Activated gamma-delta T cell treated with Interleukin-2 at 50 U/mL for 16 hours (primary cell): ENCODE data around the gene RAB7A.
A peak's percentile ranks its signal among the peaks of the same experiment; 100 is the strongest.

Experiments
- DNase-seq: peaks from one replicate; pipeline ENCODE4 v3.0.0-alpha.2; 2020

Gene RAB7A

GRCh38 chr3:128726023-128727016, at the start of gene RAB7A:
Gene RAB7A (plus strand): TSS chr3:128726183. CDS start chr3:128795368, 69,185 bp downstream.
- peak; percentile 97 for DNase-seq

- DNase-seq: no peak
These were observed 46.6 kb upstream of the RAB7A start for GRCh38 chr3:128679338-128679737.

DNA sequence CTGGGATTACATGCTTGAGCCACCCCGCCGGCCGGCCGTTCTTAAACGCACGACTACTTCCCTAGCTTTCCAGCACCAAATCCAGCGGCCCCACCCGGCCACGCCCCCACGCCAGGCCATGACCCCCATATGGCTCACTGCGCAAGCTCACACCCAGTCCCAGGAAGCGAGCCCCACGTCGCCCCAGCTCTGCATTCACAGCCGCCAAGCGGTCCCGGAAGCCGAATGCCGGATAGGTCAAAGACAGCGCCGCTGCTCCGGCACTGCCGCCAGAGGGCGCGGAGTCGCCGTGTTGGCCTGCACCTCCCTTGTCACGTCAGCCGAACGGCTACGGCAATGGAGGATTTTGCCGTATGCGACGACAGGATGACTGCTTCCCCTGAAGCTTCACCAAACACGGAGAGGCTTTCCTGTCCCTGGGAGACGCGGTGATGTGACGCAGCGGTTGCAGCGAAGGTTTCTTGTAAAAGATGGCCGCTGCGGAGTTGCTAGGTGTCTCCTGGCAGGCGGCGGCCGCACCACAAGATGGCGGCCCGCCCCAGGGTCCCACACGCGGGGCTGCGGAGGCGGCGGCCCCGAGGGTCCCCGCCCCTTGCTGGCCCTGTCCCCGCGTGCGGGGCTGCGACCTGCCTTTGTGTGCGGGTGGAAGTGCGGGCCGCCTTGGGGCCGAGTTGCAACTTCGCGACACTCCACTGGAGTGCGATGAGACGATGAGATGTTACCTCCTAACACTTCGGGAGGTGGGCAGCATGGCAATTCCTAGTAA, 45.2 kb upstream of the RAB7A start:
- DNase-seq: peak; percentile 95

- DNase-seq: no peak
These were observed 44.6 kb upstream of the RAB7A start for GRCh38 chr3:128681369-128681829.

GRCh38 chr3:128683957-128684356, 42.0 kb upstream of the RAB7A start:
- no peak for DNase-seq

GRCh38 chr3:128684986-128685726, 40.8 kb upstream of the RAB7A start:
- DNase-seq: no peak

- DNase-seq: no peak
These were observed 39.5 kb upstream of the RAB7A start for GRCh38 chr3:128686465-128686864.

GRCh38 chr3:128689060-128689459, 36.9 kb upstream of the RAB7A start:
- DNase-seq: no peak

DNA sequence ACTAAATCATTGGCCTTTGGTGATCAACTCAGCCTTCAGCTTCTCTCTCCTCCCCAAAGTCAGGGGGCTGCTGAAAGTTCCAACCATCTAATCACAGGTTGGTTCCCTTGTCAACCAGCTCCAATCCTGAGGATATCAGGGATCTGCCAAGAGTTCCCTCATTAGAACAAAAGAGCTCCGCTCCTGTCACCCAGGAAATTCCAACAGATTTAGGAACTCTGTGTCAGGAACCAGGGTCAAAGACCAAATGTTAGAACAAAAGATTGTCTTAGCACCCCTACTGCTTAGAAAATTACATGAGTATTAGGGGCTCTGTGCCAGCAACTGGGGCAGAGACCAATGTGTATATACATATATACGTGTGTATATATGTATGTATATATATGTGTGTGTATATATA, 32.3 kb upstream of the RAB7A start:
- no peak for DNase-seq

DNA sequence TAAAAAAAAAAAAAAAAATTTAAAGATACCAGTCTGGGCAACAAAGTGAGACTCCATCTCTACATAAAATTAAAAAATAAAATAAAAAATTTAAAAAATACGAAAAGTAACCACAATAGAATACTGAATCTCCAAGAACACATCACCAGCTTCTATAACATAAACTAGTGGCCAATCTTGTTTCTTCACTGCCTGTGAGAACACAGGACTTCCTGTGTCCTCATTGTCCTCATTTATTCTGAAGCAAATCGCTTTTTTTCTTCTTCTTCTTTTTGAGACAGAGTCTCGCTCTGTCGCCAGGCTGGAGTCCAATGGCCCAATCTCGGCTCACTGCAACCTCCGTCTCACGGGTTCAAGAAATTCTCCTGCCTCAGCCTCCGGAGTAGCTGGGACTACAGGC, 28.6 kb upstream of the RAB7A start:
- no peak for DNase-seq

- DNase-seq: peak; percentile 9
These were observed 27.6 kb upstream of the RAB7A start for GRCh38 chr3:128698211-128699047.

DNA sequence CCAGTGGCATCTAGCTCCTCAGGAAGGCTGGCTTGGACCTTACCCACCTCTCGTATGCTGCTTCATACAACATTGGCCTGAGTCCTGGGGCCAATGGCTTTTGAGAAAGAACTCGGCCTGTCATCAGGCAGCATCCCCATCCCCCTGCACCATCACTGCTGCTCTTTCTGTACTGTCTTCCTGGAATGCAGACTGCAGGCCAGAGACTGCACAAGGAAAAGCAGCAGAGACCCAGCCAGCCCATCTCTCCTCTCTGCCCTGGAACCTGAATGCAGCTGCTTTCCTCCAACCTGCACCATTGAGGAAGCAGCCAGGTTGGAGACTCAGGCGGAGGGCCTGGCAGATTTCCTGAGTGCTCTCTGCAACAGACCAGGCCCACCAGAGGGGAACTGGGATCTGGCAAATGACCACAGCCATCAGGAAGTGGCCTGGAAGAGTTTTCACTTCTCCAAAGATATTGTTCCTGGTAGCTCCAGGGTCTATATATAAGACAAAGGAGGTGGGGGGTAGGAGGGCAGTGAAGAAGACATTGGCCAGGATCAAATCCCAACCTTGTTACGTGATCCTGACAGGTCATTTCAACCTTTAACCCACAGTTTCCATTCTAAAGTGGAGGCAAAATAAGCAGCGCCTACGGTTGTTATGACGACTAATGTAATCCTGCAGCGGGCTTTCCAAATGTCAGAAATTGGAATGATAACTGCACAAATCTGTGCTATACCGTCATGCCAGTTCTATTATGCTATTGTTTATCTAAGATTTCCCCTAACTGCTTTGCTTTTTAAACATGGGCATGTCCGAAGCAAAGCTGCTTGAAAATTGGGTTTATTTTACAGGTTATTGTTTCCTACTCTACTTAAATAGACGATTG, 24.4 kb upstream of the RAB7A start:
- no peak for DNase-seq

- no peak for DNase-seq
These were observed 23.6 kb upstream of the RAB7A start for GRCh38 chr3:128702391-128702790.

GRCh38 chr3:128703561-128703960, 22.4 kb upstream of the RAB7A start:
- no peak for DNase-seq

- DNase-seq: no peak
These were observed 19.8 kb upstream of the RAB7A start for GRCh38 chr3:128706086-128706615.

DNA sequence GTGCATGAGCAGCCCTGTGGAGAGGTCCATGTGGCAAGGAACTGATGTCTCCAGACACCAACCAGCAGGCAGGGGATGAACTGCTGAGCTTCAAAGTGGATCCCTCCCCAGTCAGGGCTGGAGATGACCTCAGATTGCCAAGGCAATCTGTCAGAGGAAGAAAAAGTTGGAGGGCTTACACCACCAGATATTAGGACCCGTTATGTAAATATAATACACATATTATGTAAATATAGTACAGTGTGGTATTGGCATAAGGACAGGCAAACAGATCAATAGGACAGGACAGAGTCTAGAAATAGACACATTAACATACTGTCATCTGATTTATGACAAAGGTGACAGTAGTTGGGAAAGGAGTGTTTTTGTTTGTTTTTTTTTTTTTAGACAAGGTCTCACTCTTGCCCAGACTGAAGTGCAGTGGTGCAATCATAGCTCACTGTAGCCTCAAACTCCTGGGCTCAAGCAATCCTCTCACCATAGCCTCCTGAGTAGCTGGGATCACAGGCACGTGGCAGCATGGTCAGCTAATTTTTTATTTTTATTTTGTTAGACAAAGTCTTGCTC, 18.0 kb upstream of the RAB7A start:
- DNase-seq: no peak

DNA sequence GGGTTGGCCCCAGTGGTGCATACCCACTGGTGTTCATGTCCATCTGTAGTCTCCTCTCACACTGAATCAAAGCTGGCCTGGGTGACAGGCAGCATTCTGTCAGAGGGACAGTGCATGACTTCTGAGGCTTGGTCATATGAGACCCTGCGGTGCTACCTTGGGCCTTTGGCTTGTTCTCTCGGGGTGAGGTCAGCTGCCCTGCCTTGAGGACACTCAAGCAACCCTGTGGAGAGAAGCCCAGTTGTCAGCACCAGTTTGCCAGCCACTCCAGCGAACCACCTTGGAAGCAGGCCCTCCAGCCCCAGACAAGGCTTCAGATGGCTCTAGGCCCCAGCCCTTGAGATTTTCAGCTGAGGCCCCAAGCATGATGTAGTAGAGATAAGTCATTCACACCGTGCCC, 16.9 kb upstream of the RAB7A start:
- DNase-seq: no peak

- no peak for DNase-seq
These were observed 16.3 kb upstream of the RAB7A start for GRCh38 chr3:128709506-128710210.

DNA sequence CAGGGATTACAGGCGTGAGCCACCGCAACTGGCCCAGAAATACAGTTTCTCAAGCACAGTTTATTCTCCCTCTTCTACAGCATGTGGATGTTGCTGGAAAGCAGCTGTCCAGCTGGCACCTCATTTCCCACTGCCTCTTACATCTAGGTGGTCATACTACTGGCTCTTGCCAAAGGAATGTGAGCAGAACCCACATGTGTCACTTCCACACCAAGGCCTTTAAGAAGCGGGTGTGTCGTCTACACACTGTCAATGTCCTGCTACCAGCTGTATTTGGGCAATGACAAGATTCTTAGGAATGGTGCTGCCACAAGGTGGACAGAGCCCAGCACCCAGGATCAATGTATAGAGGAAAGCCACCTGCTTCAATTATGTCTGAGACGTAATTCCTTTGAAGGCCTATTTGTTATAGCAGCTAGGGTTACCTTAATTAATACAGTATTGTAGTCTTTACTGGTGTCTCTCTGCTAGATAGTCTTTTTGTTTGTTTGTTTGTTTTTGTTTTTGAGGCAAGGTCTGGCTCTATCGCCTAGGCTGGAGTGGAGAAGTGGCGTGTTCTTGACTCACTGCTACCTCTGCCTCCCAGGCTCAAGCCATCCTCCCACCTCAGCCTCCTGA, 15.1 kb upstream of the RAB7A start:
- no peak for DNase-seq
